ENCODE results near the gene SLC25A23. TPM values are rescaled to one million over a fixed set of nuclear protein-coding genes. Genes with fewer than 3 reads are reported as not detected.
A peak's percentile ranks its signal among the peaks of the same experiment; 100 is the strongest.
"Not testable (repeated sequence)": the region's sequence is repeated elsewhere in the genome, so short reads cannot be mapped to it uniquely, and the experiment has no call there.

Gene SLC25A23
- 25.3 and 39.9 TPM in 2 replicates for total RNA-seq (2014; rRNA removed; shearing (Covaris generic))

DNA sequence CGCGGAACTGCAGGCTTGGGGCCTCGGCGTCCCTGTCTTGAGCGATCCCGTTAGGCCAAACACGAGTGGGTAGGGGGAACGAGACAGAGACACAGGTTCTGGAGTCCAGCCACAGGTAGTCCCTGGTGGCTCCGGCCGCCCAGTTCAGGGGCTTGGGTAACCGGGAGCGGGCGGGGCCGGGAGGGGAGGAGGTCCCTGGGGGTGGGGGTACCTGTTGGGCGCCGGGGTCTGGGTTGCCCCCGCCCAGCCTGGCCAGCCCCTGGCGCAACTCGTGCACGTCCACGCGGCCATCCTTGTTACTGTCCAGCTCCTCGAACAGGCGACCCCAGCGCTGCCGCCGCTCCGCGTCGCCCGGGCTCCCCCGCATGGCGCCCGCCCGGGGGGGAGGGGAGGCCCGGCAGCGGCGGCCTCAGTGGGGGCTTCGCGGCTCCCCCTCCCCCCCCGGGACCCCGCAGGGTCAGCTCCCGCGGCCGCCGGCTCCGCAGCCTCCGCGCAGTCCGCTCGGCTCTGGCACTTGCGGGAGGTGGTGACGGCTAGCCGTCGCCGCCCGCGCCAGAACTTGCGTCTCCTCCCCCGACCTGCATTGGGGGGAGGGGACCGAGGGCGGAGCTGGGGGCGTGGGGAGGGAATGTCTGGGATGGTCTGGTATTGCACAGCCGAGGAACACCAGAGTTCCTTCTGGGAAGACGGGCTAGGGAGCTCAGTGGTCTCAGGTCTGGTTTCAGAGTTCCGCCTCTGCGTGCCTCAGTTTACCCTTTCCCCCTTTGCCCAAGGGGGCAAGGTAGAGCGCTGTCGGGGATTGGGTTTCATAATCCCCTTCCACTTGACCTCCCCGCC lies at the start of gene SLC25A23:
Gene SLC25A23 (minus strand): TSS at position 531 of the 837 bp plus-strand sequence. CDS start 164 bp downstream, at position 367.
- peak; percentile 63 for DNase-seq (ENCODE audit: low read depth)

DNA sequence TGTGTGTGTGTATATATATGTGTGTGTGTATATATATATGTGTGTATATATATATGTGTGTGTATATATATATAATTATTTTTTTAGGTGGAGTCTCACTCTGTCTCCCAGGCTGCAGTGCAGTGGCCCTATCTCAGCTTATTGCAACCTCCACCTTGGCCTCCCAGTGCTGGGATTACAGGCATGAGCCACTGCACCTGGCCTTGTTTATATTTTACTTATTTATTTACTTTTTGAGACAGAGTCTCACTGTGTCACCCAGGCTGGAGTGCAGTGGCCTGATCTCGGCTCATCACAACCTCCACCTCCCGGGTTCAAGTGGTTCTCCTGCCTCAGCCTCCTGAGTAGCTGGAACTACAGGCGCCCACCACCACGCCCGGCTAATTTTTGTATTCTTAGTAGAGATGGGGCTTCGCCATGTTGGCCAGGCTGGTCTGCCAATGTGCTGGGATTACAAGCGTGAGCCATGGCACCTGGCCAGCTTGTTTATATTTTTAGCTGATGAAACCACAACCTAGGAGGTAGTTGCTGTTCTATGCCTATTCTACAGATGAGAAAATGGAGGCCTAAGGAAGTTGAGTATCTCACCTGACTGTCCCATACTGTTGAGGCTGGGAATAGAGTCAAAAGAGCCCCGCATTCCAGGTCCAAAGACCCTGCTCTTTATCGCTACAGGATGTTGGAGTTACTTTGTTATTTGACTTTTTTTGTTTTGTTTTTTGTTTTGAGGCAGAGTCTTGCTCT lies 48.6 kb upstream of the SLC25A23 start:
- DNase-seq (ENCODE audit: low read depth), result not testable (repeated sequence)

DNA sequence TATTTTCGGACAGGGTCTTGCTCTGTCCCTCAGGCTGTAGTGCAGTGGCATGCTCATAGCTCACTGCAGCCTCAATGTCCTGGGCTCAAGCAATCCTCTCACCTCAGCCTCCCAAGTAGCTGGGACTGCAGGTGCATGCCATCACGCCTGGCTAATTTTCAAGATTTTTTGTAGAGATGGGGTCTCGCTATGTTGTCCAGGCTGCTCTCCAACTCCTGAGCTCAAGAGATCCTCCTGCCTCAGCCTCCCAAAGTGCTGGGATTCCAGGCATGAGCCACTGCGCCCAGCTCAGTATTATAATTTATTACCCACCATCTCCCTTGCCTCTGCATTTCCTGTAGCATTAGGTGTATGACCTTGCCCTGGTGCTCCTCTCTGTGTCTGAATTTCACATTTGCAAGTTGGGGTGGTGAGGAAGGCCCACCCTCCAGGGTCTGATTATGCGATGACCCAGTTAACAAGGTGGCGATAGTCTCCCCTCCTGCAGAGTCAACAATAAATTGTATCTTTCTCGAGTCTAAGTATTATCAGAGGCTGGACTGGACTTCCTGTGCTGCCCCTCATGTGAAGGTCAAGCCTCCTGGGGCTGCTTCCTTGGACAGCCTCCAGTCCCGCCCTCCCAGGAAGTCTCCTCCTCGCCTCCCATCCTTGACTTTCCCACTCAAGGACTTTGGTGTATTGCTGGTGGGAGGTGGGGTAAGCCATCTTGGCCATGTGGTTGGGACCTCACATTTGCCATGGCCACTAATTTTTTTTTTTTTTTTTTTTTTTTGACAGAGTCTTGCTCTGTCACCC lies 44.0 kb upstream of the SLC25A23 start:
- DNase-seq (ENCODE audit: low read depth), result no peak

DNA sequence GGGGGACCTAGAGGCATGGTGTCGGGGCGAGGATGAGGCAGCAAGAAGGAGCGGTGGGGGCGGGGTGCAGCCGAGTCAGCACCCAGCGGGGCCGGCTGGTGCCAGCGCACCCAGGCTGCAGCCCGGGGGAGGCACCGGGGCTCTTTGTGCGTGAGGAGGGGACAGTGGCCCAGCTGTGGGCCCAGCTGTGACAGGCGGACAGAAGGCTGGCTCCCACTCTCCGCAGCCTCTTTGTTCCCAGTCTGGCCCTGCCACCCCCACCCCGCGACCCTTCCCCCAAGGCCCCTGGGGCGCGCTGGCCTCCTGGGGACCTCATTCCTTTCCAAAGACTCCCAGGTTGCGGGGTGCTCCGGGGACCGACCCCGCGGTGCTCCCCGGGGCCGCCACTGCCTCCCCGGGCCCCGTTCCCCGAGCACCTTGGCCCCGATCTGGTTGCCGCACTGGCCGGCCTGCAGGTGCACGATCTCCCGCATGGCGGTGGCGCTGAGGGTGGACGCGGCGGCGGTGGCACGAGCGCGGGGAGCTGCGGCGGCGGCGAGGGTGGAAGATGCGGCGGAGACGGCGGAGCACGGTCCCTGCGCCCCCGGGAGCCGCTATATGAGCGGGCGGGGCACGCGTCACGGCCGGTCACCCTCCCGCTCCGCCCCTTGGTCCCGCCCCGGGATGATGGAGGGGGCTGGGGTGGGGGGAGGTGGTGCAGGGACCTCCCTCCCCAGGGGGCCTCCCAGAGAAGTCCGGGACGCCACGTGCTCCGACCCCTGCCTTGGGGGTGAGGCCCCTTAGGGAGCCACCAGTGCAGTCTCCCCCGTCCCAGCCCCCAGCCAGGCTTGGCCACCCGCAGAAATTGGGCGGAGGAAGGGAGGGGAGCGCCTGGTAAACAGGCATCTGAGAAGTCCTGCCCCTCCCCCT lies 42.4 kb upstream of the SLC25A23 start, which contains the start of gene TUBB4A:
Gene TUBB4A (minus strand): TSS at position 570 of the 909 bp plus-strand sequence. CDS start 97 bp downstream, at position 473.
- DNase-seq (ENCODE audit: low read depth), result no peak

DNA sequence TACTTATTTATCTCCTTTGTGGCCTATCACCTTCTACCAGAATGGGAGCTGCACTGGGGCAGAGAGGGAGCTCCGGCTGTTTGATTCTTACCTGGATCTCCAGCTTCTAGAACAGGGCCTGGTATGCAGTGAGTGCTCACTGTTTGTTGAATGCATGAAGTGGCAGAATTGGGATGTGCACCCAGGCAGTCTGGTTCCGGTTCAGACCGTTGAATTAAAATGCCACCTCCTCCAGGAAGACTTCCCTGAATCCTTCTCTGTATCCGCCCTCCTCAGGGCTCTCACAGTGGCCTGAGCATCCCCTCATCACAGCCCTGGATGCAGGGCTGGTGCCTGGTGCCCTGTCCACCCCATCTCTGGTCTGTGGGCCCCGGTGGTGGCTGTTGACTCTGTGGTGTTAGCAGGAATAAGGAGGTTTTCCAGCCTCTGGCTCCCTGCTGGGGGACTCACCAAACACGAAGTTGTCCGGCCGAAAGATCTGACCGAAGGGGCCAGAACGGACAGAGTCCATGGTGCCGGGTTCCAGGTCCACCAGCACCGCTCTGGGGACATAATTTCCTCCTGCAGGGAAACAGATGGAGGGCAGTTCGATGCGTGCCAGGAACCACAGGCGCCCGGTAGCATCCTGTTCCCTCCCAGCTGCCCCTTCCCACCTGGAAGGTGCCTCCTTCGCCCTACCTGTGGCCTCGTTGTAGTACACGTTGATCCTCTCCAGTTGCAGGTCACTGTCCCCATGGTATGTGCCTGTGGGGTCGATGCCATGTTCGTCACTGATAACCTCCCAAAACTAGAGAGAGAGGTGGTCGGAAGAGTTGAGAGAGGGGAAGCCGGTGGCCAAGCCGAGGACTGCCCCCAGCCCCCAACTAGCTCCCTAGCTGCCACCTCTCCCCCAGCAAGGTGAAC lies 41.5 kb upstream of the SLC25A23 start:
- DNase-seq (ENCODE audit: low read depth), result no peak

DNA sequence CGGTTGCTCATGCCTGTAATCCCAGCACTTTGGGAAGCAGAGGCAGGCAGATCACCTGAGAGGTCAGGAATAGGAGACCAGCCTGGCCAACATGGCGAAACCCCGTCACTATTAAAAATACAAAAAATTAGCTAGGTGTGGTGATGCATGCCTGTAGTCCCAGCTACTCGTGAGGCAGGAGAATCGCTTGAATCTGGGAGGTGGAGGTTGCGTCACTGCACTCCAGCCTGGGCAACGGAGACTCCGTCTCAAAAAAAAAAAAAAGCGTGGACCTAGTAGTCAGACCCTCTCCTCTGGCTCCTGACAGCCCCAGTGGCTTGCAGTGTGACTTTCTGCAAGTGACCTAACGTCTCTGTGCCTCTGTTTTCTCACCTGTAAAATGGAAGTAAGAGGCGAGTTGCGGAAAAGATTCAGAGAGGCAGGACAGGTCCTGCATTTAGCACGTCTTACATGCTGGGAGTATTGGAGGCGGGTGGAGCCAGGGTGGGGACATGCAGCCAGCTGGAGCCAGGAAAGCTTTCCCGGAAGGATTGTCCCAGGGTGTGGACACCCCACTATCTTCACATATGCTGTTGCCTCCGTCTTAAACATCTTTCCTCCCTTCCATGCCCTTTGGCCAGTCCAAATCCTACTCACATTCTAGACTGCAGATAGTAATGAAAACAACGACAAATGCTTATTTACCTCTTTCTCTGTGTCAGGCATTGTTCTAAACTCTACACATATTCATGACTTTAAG lies 39.6 kb upstream of the SLC25A23 start:
- no peak for DNase-seq (ENCODE audit: low read depth)

DNA sequence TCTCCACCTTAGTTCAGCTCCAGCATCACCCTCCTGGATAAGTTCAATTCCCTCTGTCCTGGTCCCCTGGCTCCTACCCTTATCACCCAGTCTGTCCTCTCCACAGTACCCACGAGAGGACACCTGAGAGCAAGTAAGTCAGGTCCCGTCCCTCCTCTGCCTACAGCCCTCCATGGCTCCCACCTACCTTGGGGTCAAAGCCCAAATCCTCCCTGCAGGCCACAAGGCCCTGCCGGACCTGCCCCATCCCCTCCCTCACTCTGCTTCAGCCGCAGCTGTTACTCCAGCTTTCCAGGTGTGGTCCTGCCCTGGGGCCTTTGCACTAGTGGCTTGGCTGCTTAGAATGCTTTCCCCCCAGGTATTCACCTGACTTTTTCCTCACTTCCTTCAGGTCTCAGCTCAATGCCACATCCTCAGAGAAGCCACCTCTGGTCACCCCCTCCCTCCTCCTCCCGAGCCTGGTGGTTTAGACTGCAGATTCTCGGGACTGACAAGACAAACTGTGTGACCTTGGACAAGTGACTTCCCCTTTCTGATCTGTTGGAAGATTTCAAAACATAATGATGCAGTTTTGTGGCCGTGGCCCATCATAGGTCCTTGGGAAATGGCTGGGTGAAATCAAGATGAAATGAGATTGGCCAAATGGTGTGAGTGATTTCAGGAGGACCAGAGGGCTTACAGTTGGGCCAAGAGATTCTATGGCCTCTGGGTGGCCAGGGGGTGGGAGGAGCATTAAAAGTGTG lies 38.9 kb upstream of the SLC25A23 start:
- DNase-seq (ENCODE audit: low read depth), result no peak

DNA sequence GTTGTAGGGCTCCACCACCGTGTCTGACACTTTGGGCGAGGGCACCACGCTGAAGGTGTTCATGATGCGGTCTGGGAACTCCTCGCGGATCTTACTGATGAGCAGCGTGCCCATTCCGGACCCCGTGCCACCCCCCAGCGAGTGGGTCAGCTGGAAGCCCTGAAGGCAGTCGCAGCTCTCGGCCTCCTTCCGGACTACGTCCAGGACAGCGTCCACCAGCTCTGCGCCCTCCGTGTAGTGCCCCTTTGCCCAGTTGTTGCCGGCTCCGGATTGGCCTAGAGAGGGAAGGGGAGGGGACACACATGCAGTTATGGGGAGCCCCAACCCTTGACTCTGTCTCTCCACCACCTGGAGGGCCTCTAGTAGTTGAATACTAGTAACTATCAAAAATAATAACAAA lies 36.4 kb upstream of the SLC25A23 start:
- DNase-seq (ENCODE audit: low read depth), result no peak

DNA sequence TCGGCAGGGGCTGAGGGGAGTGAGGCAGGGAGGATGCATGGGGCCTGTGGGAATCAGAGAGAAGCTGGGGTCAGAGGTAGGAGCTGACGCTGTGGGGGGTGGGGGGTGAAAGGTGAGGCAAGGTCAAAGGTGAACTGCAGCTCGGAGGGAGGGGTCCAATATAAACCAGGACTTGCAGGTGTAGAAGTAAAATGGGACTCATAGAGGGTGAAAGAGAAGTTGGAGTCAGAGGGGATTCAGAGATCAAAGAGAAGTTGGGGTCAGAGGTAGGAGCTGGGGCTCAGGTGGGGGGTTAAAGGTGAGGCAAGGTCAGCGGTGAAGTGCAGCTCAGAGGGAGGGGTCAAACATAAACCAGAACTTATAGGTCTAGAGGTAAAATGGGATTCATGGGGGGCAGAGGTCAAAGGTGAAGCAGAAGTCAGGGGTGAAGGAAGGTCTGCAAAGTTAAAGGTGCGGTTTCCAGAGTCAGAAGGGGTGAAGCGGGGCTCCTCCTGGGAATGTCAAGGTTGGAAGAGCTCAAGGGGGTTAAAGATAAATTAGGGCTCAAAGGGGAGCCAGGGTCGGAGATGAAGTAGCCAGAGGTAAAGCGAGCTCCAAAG lies 34.9 kb upstream of the SLC25A23 start:
- DNase-seq (ENCODE audit: low read depth), result no peak

DNA sequence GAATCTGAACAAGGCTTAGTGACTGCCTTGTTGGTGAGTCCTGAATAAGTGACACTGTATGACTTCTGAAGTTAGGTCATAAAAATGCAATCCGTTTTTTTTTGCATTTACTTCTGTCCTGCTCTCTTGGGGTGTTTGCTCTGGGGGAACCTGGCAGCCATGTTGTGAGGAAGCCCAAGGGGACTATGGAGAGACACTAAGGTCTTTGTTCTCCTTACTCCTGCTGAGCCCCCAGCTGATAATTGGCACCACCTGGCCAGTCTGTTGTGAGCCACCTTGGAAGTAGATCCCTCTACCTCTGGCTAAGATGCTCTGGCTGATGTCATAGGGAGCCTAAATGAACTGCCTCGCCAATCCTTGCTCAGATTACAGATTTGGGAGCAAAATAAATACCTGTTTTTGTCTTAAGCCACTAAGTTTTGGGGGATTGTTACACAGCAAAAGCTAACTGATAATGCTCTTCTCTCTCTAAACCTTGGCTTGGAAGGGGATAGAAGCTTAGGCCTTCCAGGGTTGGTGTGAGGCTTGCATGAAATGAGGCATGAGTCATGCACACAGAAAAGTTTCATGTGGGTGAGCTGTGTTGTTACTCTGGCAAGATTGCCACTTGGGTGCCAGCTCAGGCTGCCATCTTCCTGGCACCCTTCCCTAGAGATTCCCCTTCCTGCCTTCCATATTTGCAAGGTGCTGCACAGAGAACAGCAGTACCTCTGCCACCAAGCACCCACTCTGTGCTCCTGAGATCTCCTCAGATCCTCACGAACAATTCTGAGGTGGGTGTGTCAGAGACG lies 32.4 kb upstream of the SLC25A23 start:
- DNase-seq (ENCODE audit: low read depth), result peak; percentile 51

DNA sequence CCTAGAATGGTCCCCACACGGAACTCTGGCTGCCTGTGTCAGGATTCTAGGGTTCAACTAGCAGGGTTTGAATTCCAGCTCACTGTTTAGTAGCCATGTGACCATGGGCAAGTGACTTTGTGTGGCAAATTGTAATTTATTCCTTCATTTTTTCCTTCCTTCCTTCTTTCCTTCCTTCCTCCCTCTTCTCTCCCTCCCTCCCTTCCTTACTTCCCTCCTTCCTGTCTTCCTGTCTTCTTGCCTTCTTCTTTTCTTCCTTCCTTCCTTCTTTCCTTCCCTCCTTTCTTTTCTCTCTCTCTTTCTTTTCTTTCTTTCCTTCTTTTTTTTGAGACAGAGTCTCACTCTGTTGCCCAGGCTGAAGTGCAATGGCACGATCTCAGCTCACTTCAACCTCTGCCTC lies 30.5 kb upstream of the SLC25A23 start:
- no peak for DNase-seq (ENCODE audit: low read depth)

DNA sequence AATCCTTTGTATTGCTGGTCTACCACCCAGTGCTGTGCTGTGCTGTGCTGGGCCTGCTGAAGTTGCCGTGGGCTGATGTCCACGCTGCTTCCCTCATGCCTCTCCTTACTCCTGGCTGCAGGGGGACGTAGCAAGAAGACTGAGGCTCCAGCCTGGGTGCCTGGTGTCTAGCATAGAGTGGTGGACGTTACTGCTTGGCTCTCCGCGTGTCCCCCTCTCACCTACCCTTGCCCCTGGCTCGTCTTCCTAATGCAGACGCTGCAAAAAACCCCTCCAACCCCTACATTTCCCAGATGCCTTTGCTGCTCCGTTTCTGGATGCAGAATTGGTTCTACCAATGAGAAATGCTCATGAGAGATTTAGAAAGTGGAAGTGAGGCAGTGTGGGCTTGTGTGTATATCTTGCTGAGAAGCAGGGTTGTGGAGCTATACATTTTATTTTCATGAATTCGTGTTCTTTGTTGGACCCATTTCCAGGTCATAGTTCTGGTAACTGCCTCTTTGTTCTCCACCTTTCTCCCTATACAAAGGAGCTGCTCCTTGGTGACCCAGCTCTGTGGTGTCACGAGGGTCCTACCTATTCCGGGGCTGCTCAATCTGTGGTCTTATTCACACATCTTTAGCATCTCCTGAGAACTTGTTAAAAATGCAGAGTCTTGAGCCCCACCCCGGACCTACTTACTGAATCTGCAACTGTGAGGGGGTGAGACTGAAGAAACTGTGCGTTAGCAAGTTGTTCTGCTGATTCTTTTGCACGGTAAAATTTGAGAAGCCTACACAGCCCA lies 29.9 kb upstream of the SLC25A23 start:
- no peak for DNase-seq (ENCODE audit: low read depth)

DNA sequence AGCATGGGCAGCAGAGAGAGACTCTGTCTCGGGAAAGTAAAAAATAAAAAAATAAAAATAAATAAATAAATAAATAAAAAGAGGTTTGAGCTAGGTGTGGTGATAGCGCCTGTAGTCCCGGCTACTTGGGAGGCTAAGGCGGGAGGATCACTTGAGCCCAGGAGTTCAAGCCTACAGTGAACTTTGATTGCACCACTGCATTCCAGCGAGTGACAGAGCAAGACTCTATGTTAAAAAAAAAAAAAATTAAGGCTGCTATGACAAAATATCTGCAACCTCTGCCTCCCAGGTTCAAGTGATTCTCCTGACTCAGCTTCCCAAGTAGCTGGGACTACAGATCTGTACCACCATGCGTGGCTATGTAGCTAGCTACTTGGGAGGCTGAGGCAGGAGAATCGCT lies 25.2 kb upstream of the SLC25A23 start:
- DNase-seq (ENCODE audit: low read depth), result no peak

DNA sequence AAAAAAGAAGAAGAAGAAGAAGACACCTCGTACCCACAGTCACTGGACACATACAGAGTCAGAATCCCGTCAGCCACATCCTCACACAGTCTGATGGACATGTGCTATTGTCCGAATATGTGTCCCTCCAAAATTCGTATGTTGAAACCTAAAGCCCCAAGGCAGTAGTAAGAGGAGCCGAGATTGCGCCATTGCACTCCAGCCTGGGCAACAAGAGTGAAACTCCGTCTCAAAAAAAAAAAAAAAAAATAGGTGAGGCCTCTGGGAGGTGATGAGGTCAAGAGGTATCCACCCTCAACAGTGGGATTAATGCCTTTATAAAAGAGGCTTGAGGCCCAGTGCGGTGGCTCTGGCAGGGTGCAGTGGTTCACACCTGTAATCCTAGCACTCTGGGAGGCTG lies 24.6 kb upstream of the SLC25A23 start:
- no peak for DNase-seq (ENCODE audit: low read depth)

DNA sequence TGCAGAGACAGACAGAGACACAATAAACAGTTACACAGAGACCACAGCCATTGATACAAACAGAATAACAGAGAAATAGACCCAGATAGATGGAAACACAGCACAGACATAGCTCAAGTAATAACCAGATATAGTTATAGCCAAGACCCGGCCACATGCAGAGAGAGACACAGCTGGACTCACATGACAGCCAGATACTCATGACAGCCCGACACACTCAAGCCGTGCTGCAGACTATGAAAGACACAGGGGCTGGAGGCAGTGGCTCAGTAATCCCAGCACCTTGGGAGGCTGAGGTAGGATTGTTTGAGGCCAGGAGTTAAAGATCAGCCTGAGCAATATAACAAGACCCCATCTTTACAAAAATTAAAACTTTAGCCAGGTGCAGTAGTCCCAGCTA lies 23.6 kb upstream of the SLC25A23 start:
- no peak for DNase-seq (ENCODE audit: low read depth)

DNA sequence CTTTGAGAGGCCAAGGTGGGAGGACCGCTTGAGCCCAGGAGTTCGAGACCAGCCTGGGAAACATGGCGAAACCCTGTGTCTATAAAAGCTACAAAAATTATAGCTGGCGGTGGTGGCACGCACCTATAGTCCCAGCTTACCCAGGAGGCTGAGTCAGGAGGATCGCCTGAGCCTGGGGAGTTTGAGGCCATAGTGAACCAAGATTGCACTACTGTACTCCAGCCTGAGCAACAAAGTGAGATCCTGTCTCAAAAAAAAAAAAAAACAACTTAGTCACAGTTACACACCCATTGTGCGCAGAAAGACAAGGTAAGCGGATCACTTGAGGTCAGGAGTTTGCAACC lies 22.7 kb upstream of the SLC25A23 start:
- no peak for DNase-seq (ENCODE audit: low read depth)
